Stimulated activated memory B cell treated with anti-CD40 and anti-IgM and Interleukin-4, amounts not matched to agents 10 μg/mL and 1 μg/mL and 100 μg/mL, for 72 hours (primary cell): Measurements from ENCODE around the gene IFIT1.
"Not testable (repeated sequence)": the region's sequence is repeated elsewhere in the genome, so short reads cannot be mapped to it uniquely, and the experiment has no call there.

Source experiments
- ATAC-seq: fragments of 150-1000 bp; cut with Tn5 transposase; 2 replicates; pipeline ENCODE4 v1.10.0; 2021
- H3K27ac Mint-ChIP-seq: one replicate; pipeline ENCODE4 v1.8.0; 2022; ENCODE audit warnings: mild to moderate bottlenecking, mixed read lengths
- H3K27me3 Mint-ChIP-seq: one replicate; pipeline ENCODE4 v1.8.0; 2022; ENCODE audit warnings: mixed read lengths
- H3K36me3 Mint-ChIP-seq: one replicate; pipeline ENCODE4 v1.8.0; 2022; ENCODE audit warnings: mixed read lengths
- H3K4me1 Mint-ChIP-seq: one replicate; pipeline ENCODE4 v1.8.0; 2022; ENCODE audit warnings: mixed read lengths
- H3K4me3 Mint-ChIP-seq: one replicate; pipeline ENCODE4 v1.8.0; 2022; ENCODE audit warnings: mild to moderate bottlenecking, moderate library complexity, mixed read lengths
- H3K9me3 Mint-ChIP-seq: one replicate; pipeline ENCODE4 v1.8.0; 2022; ENCODE audit warnings: mixed read lengths

The IFIT1 gene

DNA sequence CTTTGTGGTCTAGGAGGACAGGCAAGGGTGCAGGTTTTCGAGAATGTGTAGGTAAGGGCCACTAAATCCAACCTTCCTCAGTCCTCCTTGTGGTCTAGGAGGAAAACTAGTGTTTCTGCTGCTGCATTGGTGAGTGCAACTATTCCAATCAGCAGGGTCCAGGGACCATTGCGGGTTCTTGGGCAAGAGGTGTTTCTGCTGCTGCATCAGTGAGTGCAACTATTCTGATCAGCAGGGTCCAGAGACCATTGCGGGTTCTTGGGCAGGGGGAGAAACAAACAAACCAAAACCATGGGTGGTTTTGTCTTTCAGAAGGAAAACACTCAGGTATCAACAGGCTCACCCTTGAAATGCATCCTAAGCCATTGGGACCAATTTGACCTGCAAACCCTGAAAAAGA lies 15.4 kb downstream of the IFIT1 start:
- H3K4me3 Mint-ChIP-seq, H3K27ac Mint-ChIP-seq, H3K4me1 Mint-ChIP-seq, H3K27me3 Mint-ChIP-seq, ATAC-seq, H3K9me3 Mint-ChIP-seq: not testable (repeated sequence)
- H3K36me3 Mint-ChIP-seq, result peaks cover 11% of the 10 kb centered on the region

GRCh38 chr10:89409282-89409681 lies 16.9 kb downstream of the IFIT1 start:
- not testable (repeated sequence) for H3K27me3 Mint-ChIP-seq, H3K27ac Mint-ChIP-seq, H3K9me3 Mint-ChIP-seq, H3K36me3 Mint-ChIP-seq, ATAC-seq, H3K4me3 Mint-ChIP-seq
- H3K4me1 Mint-ChIP-seq, result peaks cover 12% of the 10 kb centered on the region

- not testable (repeated sequence) for H3K27me3 Mint-ChIP-seq, H3K4me3 Mint-ChIP-seq, H3K36me3 Mint-ChIP-seq, ATAC-seq, H3K9me3 Mint-ChIP-seq, H3K27ac Mint-ChIP-seq
- peaks cover 18% of the 10 kb centered on the region for H3K4me1 Mint-ChIP-seq
Measured at GRCh38 chr10:89410551-89410950, 18.1 kb downstream of the IFIT1 start.

- ATAC-seq, H3K9me3 Mint-ChIP-seq, H3K27ac Mint-ChIP-seq, H3K36me3 Mint-ChIP-seq, H3K27me3 Mint-ChIP-seq, H3K4me3 Mint-ChIP-seq: not testable (repeated sequence)
- peaks cover 23% of the 10 kb centered on the region for H3K4me1 Mint-ChIP-seq
Measured at GRCh38 chr10:89411135-89411534, 18.7 kb downstream of the IFIT1 start.

GRCh38 chr10:89412276-89412675 lies 19.9 kb downstream of the IFIT1 start:
- not testable (repeated sequence) for H3K4me3 Mint-ChIP-seq, H3K27me3 Mint-ChIP-seq, ATAC-seq, H3K9me3 Mint-ChIP-seq, H3K27ac Mint-ChIP-seq, H3K36me3 Mint-ChIP-seq
- H3K4me1 Mint-ChIP-seq, result peaks cover 31% of the 10 kb centered on the region

DNA sequence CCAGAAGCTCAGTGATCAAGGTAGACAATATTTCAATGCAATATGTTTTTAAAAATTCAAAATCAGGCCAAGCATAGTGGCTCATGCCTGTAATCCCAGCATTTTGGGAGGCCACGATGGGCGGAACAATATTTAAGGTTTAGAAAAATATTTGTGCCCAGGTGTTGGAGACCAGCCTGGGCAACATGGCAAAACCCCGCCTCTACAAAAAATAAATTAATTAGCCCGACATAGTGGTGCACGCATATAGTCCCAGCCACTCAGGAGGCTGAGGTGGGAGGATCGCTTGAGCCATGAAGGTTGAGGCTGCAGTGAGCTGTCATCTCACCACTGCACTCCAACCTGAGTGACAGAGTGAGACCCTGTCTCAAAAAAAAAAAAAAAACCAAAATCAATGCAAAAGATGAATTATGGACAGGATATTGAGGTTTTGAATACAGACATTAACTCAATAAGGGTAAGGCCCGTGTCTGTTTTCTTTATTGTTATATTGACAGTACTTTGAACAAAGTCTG lies 21.0 kb downstream of the IFIT1 start:
- no peak for ATAC-seq
- H3K27me3 Mint-ChIP-seq, result no peaks in the 10 kb centered on the region
- peak overlapping the region; percentile 97 for H3K27ac Mint-ChIP-seq
- peaks cover 6% of the 10 kb centered on the region for H3K36me3 Mint-ChIP-seq
- H3K4me3 Mint-ChIP-seq, result peak overlapping the region; percentile 96
- H3K4me1 Mint-ChIP-seq, result peaks cover 42% of the 10 kb centered on the region
- H3K9me3 Mint-ChIP-seq, result no peaks in the 10 kb centered on the region

- no peaks in the 10 kb centered on the region for H3K9me3 Mint-ChIP-seq
- H3K27me3 Mint-ChIP-seq, result no peaks in the 10 kb centered on the region
- H3K36me3 Mint-ChIP-seq, result peaks cover 6% of the 10 kb centered on the region
- peaks cover 44% of the 10 kb centered on the region for H3K4me1 Mint-ChIP-seq
- H3K27ac Mint-ChIP-seq, result peak within 1 kb of the TSS; percentile 97
- peak within 1 kb of the TSS; percentile 96 for H3K4me3 Mint-ChIP-seq
- ATAC-seq, result peak; percentile 91
Measured at GRCh38 chr10:89414146-89414878, 21.9 kb downstream of the IFIT1 start, which contains the start of gene IFIT5. Gene IFIT5 (plus strand): TSS chr10:89414568. CDS start chr10:89414799, 231 bp downstream.

- peak overlapping the region; percentile 97 for H3K27ac Mint-ChIP-seq
- ATAC-seq, result peak; percentile 75
- peaks cover 6% of the 10 kb centered on the region for H3K36me3 Mint-ChIP-seq
- H3K4me1 Mint-ChIP-seq, result peaks cover 44% of the 10 kb centered on the region
- H3K27me3 Mint-ChIP-seq, result no peaks in the 10 kb centered on the region
- H3K9me3 Mint-ChIP-seq, result no peaks in the 10 kb centered on the region
- peak overlapping the region; percentile 96 for H3K4me3 Mint-ChIP-seq
Measured at GRCh38 chr10:89414879-89415821, 22.7 kb downstream of the IFIT1 start.

DNA sequence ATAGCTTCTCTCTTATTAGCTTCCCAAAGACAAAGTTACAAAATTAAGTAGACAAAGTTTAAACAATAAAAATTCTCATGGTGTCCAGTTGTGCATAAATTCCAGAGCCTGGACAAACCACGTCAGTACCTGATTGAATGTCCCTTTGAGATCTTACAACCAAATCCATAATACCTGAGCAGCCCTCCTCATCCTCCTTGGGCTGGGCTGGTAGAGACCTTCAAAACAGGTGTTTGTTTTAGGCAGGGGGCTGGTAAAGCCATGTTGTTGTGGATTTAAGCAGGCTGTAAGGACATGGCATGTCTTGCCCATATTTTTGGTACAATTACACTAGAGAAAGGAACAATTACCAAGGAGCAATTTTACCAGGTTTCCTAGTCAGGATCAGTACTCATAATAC lies 24.0 kb downstream of the IFIT1 start:
- no peaks in the 10 kb centered on the region for H3K36me3 Mint-ChIP-seq
- no peaks in the 10 kb centered on the region for H3K9me3 Mint-ChIP-seq
- peak overlapping the region; percentile 97 for H3K27ac Mint-ChIP-seq
- no peak for ATAC-seq
- H3K4me3 Mint-ChIP-seq, result no peak overlapping the region
- no peaks in the 10 kb centered on the region for H3K27me3 Mint-ChIP-seq
- peaks cover 37% of the 10 kb centered on the region for H3K4me1 Mint-ChIP-seq

- H3K4me1 Mint-ChIP-seq, result peaks cover 37% of the 10 kb centered on the region
- no peak for ATAC-seq
- H3K27me3 Mint-ChIP-seq, result no peaks in the 10 kb centered on the region
- H3K4me3 Mint-ChIP-seq, result no peak overlapping the region
- no peaks in the 10 kb centered on the region for H3K36me3 Mint-ChIP-seq
- H3K27ac Mint-ChIP-seq, result no peak overlapping the region
- H3K9me3 Mint-ChIP-seq, result no peaks in the 10 kb centered on the region
Measured at GRCh38 chr10:89419548-89419947, 27.1 kb downstream of the IFIT1 start.

DNA sequence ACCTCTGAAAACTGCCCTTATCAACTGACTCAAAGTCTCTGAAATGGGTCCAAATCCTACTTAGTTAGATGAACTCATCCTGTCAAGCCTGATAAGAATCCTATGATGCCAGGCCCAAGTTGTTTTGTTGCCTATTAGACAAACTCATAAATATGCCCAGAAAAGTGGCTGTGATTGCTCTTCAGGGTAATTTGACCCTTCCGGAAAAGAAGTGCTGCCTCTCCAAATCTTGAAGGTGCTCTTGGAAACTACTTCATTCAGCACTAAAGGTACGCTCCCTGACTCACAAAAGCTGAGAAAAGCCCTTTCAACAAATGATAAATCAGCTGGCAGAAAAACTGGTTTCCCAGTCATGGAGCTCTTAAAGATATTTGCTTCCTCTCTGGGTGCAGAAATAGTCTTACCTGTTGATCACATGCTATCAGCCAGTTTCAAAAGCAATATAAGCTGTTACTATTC lies 28.6 kb downstream of the IFIT1 start:
- Mint-ChIP-seq H3K4me3 (no peak overlapping the region), H3K27me3 (no peaks in the 10 kb centered on the region), H3K27ac (no peak overlapping the region), H3K36me3 (no peaks in the 10 kb centered on the region), H3K9me3 (no peaks in the 10 kb centered on the region), H3K4me1 (peaks cover 27% of the 10 kb centered on the region)
- ATAC-seq, result no peak

DNA sequence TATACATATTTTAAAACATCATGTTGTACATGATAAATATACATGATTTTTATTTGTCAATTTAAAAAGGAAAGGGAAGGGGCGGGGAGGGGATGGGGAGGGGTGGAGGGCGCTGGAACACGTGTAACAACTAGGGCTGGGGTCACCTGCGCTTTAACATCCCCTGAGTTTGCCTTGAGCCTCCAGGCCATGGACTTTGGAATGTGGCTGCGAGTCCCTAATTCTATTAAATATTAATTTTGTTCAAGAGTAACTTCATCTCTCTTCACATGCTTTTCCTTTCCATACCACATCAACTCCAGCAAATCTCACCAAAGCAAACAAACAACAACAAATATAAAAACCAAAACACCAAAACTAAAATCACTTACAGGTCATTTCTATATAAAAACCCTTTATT lies 32.6 kb downstream of the IFIT1 start:
- no peak overlapping the region for H3K4me3 Mint-ChIP-seq
- no peak for ATAC-seq
- H3K36me3 Mint-ChIP-seq, result no peaks in the 10 kb centered on the region
- H3K27me3 Mint-ChIP-seq, result no peaks in the 10 kb centered on the region
- H3K9me3 Mint-ChIP-seq, result no peaks in the 10 kb centered on the region
- H3K27ac Mint-ChIP-seq, result no peak overlapping the region
- peaks cover 6% of the 10 kb centered on the region for H3K4me1 Mint-ChIP-seq

DNA sequence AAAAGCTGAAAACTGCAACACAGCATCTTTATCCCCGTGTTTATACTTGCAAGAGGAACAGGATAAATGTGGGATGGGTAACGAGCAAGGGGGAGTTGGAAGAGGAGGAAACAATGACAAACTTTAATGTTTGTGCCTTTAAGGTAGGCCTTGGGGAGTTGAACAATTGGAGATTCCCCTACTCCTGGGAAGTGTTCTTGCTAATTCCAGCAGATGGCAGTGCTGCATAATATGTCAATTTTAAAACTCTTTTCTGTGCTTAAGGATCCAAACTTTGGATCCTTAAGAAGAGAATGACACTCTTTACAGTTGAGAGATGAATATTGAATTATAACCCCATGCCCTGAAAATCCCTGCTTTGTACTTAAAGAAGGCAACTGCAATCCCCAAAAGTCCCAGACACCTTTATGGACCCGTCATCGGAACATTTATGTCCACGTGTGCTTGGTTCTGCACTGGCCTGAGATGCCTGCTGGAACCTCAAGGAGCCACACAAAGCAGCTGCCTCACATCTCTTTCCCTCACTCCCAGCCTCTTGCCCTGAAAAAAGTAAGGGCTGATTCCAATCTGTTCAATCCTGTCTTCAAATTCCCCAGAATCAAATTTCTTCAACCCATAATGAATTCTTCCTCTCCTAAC lies 33.9 kb downstream of the IFIT1 start:
- H3K27ac Mint-ChIP-seq, result no peak overlapping the region
- H3K27me3 Mint-ChIP-seq, result no peaks in the 10 kb centered on the region
- no peak for ATAC-seq

GRCh38 chr10:89427629-89428028 lies 35.2 kb downstream of the IFIT1 start:
- Mint-ChIP-seq H3K4me3 (no peak overlapping the region), H3K36me3 (no peaks in the 10 kb centered on the region), H3K9me3 (no peaks in the 10 kb centered on the region), H3K27me3 (no peaks in the 10 kb centered on the region), H3K27ac (no peak overlapping the region), H3K4me1 (peaks cover 6% of the 10 kb centered on the region)
- ATAC-seq, result no peak

More for the DNA sequence above, 33.9 kb downstream of the IFIT1 start:
- Mint-ChIP-seq H3K4me3 (no peak overlapping the region), H3K4me1 (peaks cover 6% of the 10 kb centered on the region), H3K36me3 (no peaks in the 10 kb centered on the region), H3K9me3 (no peaks in the 10 kb centered on the region)

DNA sequence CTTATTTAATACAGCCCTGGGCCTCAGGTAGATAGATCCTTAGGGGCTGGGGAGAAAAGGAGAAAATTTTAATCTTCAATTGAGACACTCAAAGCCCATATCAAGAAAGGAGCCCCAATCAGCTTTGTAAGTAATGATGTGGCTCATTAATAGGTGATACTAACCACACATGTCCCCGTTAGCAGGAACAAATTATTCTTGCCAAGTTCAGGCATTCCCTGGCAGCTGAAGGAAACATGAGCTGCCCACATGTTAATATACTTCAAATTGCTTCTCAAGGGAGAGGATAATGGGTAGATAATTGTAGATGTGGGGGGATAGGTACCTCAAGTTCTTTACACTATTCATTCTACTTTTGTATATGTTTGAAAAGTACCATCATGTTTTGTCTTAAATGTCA lies 36.5 kb downstream of the IFIT1 start:
- no peaks in the 10 kb centered on the region for H3K9me3 Mint-ChIP-seq
- no peaks in the 10 kb centered on the region for H3K4me1 Mint-ChIP-seq
- no peaks in the 10 kb centered on the region for H3K36me3 Mint-ChIP-seq
- no peak overlapping the region for H3K4me3 Mint-ChIP-seq
- H3K27ac Mint-ChIP-seq, result no peak overlapping the region
- no peaks in the 10 kb centered on the region for H3K27me3 Mint-ChIP-seq
- ATAC-seq, result no peak
